Motor neuron (in vitro differentiated cells): ENCODE results near the gene NELL1. TPM values are rescaled to one million over a fixed set of nuclear protein-coding genes. Genes with fewer than 3 reads are reported as not detected.
A peak's percentile ranks its signal among the peaks of the same experiment; 100 is the strongest.
"Not testable (repeated sequence)": the region's sequence is repeated elsewhere in the genome, so short reads cannot be mapped to it uniquely, and the experiment has no call there.

Experiments
- ATAC-seq, 8 experiments: fragments of 200-7000 bp; cut with Tn5 transposase; replicated peaks in 6 of 8; 2 replicates each; pipeline ENCODE4 v1.8.0; 2021; ENCODE audit warnings: mild to moderate bottlenecking in 8 of 8, moderate library complexity in 8 of 8
- H3K27ac ChIP-seq, 2 donors: fragments of 250-450 bp; sonication (Bioruptor Pico); 2 replicates each; pipeline ENCODE4 v1.9.0; 2021; ENCODE audit warnings: antibody characterized with exemption in 2 of 2, mild to moderate bottlenecking in 2 of 2, moderate library complexity in 1 of 2
- H3K4me1 ChIP-seq, 2 donors: fragments of 250-450 bp; sonication (Bioruptor Pico); replicated peaks in 1 of 2; 2 replicates each; pipeline ENCODE4 v1.6.1; 2021; ENCODE audit warnings: antibody characterized with exemption in 2 of 2, mild to moderate bottlenecking in 2 of 2, moderate library complexity in 1 of 2
- H3K4me3 ChIP-seq, 5 donors: fragments of 250-450 bp; sonication (Bioruptor Pico); 2 replicates each; pipeline ENCODE4 v1.9.0; 2021; ENCODE audit warnings: antibody characterized with exemption in 5 of 5, mild to moderate bottlenecking in 5 of 5, moderate library complexity in 4 of 5
- WGBS, 10 experiments: fragments of 450-650 bp; shearing (Covaris generic); methylation state at CpG; one replicate each; pipeline ENCODE4 v1.0.0; 2022; 5-methylcytosine and 5-hydroxymethylcytosine counted together
- in situ Hi-C, 9 experiments: fragments of 400-800 bp; cut with MboI; loops; one replicate each; pipeline ENCODE4 v1.15.0; 2021; ENCODE audit warnings: low sequenced_read_pairs in 9 of 9, low pct_unique_long_range_greater_than_20kb in 2 of 9; ENCODE audit not compliant: unreplicated experiment in 9 of 9
- total RNA-seq, 8 experiments: library from RNA; unstranded; fragments of 300-600 nt; gene quantifications; 2 replicates each; pipeline versions ENCODE4 v1.2.3 to v1.2.4, GENCODE V29; 2022

NELL1 gene
- total RNA-seq, 8 experiments from 2014 or later = 0.25 to 129 (median 46.4) TPM

GRCh38 chr11:21116009-21116408, 446.6 kb downstream of the NELL1 start:
- Histone ChIP-seq H3K27ac (no peak overlapping the region), H3K4me1 (peaks cover 3 to 6% of the 10 kb centered on the region in 2 donors), H3K4me3 (no peak overlapping the region)
- ATAC-seq = no peak
- in situ Hi-C loops = no loop called here
- 0 to 100% (median 63%) methylated on average over 1 of the region's 1 CpG; no CpG with 5 or more reads in 3 of the 10 experiments for whole genome bisulfite sequencing, 10 experiments

GRCh38 chr11:21119411-21119810, 450.0 kb downstream of the NELL1 start:
- ATAC-seq = no peak
- in situ Hi-C loops = no loop called here
- peaks cover 10 to 13% of the 10 kb centered on the region in 2 donors for H3K4me1 ChIP-seq
- H3K4me3 ChIP-seq = no peak overlapping the region
- WGBS, 10 experiments = 0 to 91% (median 55%) methylated on average over 2 to 3 of the region's 3 CpGs
- H3K27ac ChIP-seq = no peak overlapping the region

- in situ Hi-C loops = no loop called here
- no peak overlapping the region for H3K4me3 ChIP-seq
- 20 to 100% (median 90%) methylated on average over 1 of the region's 1 CpG; no CpG with 5 or more reads in 4 of the 10 experiments for WGBS, 10 experiments
- peaks cover 8 to 10% of the 10 kb centered on the region in 2 donors for H3K4me1 ChIP-seq
- H3K27ac ChIP-seq = no peak overlapping the region
- peak in 2 of 8 experiments; percentile 33 to 36 for ATAC-seq
Observed at GRCh38 chr11:21121991-21122390, 452.6 kb downstream of the NELL1 start.

- Histone ChIP-seq H3K27ac (no peak overlapping the region), H3K4me1 (peaks cover 8 to 10% of the 10 kb centered on the region in 2 donors), H3K4me3 (no peak overlapping the region)
- WGBS, 10 experiments = 21 to 100% (median 76%) methylated on average over 1 to 3 of the region's 3 CpGs; no CpG with 5 or more reads in 2 of the 10 experiments
- in situ Hi-C loops = no loop called here
- peak in 3 of 8 experiments; percentile 59 to 93 (median 81) for ATAC-seq
Observed at GRCh38 chr11:21122523-21122922, 453.1 kb downstream of the NELL1 start.

- H3K4me3 ChIP-seq = no peak overlapping the region
- WGBS, 10 experiments = 20 to 100% (median 94%) methylated on average over 1 to 3 of the region's 11 CpGs; no CpG with 5 or more reads in 7 of the 10 experiments
- in situ Hi-C loops = no loop called here
- no peak for ATAC-seq
- H3K4me1 ChIP-seq = peaks cover 0 to 4% of the 10 kb centered on the region in 2 donors
- no peak overlapping the region for H3K27ac ChIP-seq
Observed at GRCh38 chr11:21132146-21132720, 462.8 kb downstream of the NELL1 start.

GRCh38 chr11:21133244-21133643, 463.9 kb downstream of the NELL1 start:
- no peak for ATAC-seq
- H3K27ac ChIP-seq = no peak overlapping the region
- no peak overlapping the region for H3K4me3 ChIP-seq
- in situ Hi-C loops = no loop called here
- H3K4me1 ChIP-seq = peaks cover 0 to 4% of the 10 kb centered on the region in 2 donors
- WGBS, 10 experiments = 100% methylated on average over 1 of the region's 2 CpGs; no CpG with 5 or more reads in 9 of the 10 experiments

GRCh38 chr11:21133722-21134121, 464.3 kb downstream of the NELL1 start:
- no peak for ATAC-seq
- 0 to 100% (median 80%) methylated on average over 1 to 3 of the region's 6 CpGs; no CpG with 5 or more reads in 4 of the 10 experiments for WGBS, 10 experiments
- no peak overlapping the region for H3K27ac ChIP-seq
- in situ Hi-C loops = no loop called here
- peaks cover 0 to 3% of the 10 kb centered on the region in 2 donors for H3K4me1 ChIP-seq
- H3K4me3 ChIP-seq = no peak overlapping the region

GRCh38 chr11:21137803-21138202, 468.4 kb downstream of the NELL1 start:
- no peaks in the 10 kb centered on the region for H3K4me1 ChIP-seq
- ATAC-seq = no peak
- in situ Hi-C loops = no loop called here
- WGBS, 10 experiments = 13 to 96% (median 69%) methylated on average over 1 to 6 of the region's 6 CpGs
- H3K4me3 ChIP-seq = no peak overlapping the region
- H3K27ac ChIP-seq = no peak overlapping the region

GRCh38 chr11:21141557-21141956, 472.2 kb downstream of the NELL1 start:
- H3K4me3 ChIP-seq, in situ Hi-C loops, ATAC-seq, H3K27ac ChIP-seq, H3K4me1 ChIP-seq: not testable (repeated sequence)
- WGBS, 10 experiments = 21 to 100% (median 86%) methylated on average over 1 to 4 of the region's 4 CpGs

- WGBS, 10 experiments = 67 to 82% (median 67%) methylated on average over 1 to 2 of the region's 2 CpGs; no CpG with 5 or more reads in 7 of the 10 experiments
- Histone ChIP-seq H3K4me3 (no peak overlapping the region), H3K27ac (no peak overlapping the region), H3K4me1 (no peaks in the 10 kb centered on the region)
- in situ Hi-C loops = no loop called here
- ATAC-seq = peak in 2 of 8 experiments; percentile 20 to 47
Observed at GRCh38 chr11:21142007-21142406, 472.6 kb downstream of the NELL1 start.

GRCh38 chr11:21144531-21144930, 475.1 kb downstream of the NELL1 start:
- H3K27ac ChIP-seq = no peak overlapping the region
- in situ Hi-C loops = no loop called here
- H3K4me1 ChIP-seq = no peaks in the 10 kb centered on the region
- no peak overlapping the region for H3K4me3 ChIP-seq
- 10 to 100% (median 72%) methylated on average over 1 to 2 of the region's 2 CpGs; no CpG with 5 or more reads in 4 of the 10 experiments for WGBS, 10 experiments
- ATAC-seq = no peak

GRCh38 chr11:21148376-21148775, 479.0 kb downstream of the NELL1 start:
- no peak for ATAC-seq
- Histone ChIP-seq H3K27ac (no peak overlapping the region), H3K4me3 (no peak overlapping the region), H3K4me1 (peaks cover 0 to 12% of the 10 kb centered on the region in 2 donors)
- in situ Hi-C loops = no loop called here
- 0 to 100% (median 81%) methylated on average over 1 to 3 of the region's 3 CpGs for WGBS, 10 experiments

- peaks cover 0 to 16% of the 10 kb centered on the region in 2 donors for H3K4me1 ChIP-seq
- no peak for ATAC-seq
- H3K4me3 ChIP-seq = no peak overlapping the region
- 7 to 76% (median 57%) methylated on average over 2 to 3 of the region's 3 CpGs; no CpG with 5 or more reads in 1 of the 10 experiments for WGBS, 10 experiments
- no peak overlapping the region for H3K27ac ChIP-seq
- in situ Hi-C loops = no loop called here
Observed at GRCh38 chr11:21160140-21160539, 490.8 kb downstream of the NELL1 start.

GRCh38 chr11:21169639-21170038, 500.3 kb downstream of the NELL1 start:
- peaks cover 0 to under 1% of the 10 kb centered on the region in 2 donors for H3K4me1 ChIP-seq
- no peak overlapping the region for H3K27ac ChIP-seq
- in situ Hi-C loops = no loop called here
- no peak overlapping the region for H3K4me3 ChIP-seq
- whole genome bisulfite sequencing, 10 experiments = 20 to 95% (median 90%) methylated on average over 1 to 5 of the region's 8 CpGs; no CpG with 5 or more reads in 4 of the 10 experiments
- ATAC-seq = no peak
